Neural progenitor cell (in vitro differentiated cells): ENCODE data around the gene RBM19. TPM values are rescaled to one million over a fixed set of nuclear protein-coding genes. Genes with fewer than 3 reads are reported as not detected.

Source experiments
- DNase-seq: peaks from one replicate; pipeline ENCODE4 v3.0.0-alpha.2; 2016; ENCODE audit warnings: low spot score
- H2AFZ ChIP-seq: fragments of 200-600 bp; sonication (generic); replicated peaks from 2 replicates; pipeline ENCODE4 v1.6.1; 2016; ENCODE audit warnings: antibody characterized with exemption
- H3F3A ChIP-seq: fragments of 200-600 bp; sonication (generic); 2 replicates; pipeline ENCODE4 v1.6.1; 2016; ENCODE audit warnings: antibody characterized with exemption, low read depth
- H3K27ac ChIP-seq: fragments of 200-600 bp; sonication (generic); 2 replicates; pipeline ENCODE4 v1.5.1; 2016; ENCODE audit warnings: mild to moderate bottlenecking
- H3K27me3 ChIP-seq: fragments of 200-600 bp; sonication (generic); 2 replicates; pipeline ENCODE4 v1.6.1; 2016; ENCODE audit warnings: mild to moderate bottlenecking, moderate library complexity
- H3K36me3 ChIP-seq: fragments of 200-600 bp; sonication (generic); 2 replicates; pipeline ENCODE4 v1.5.1; 2016
- H3K4me1 ChIP-seq: fragments of 200-600 bp; sonication (generic); 2 replicates; pipeline ENCODE4 v1.6.1; 2016; ENCODE audit warnings: mixed run types
- H3K4me2 ChIP-seq: fragments of 200-600 bp; sonication (generic); 2 replicates; pipeline ENCODE4 v1.6.1; 2016
- H3K4me3 ChIP-seq: fragments of 200-600 bp; sonication (generic); 2 replicates; pipeline ENCODE4 v1.5.1; 2016
- H3K79me2 ChIP-seq: fragments of 200-600 bp; sonication (generic); 2 replicates; pipeline ENCODE4 v1.6.1; 2016; ENCODE audit warnings: low read depth
- H3K9ac ChIP-seq: fragments of 200-600 bp; sonication (generic); 2 replicates; pipeline ENCODE4 v1.6.1; 2016
- H3K9me3 ChIP-seq: fragments of 200-600 bp; sonication (generic); 2 replicates; pipeline ENCODE4 v1.5.1; 2016; ENCODE audit warnings: low read depth
- H4K20me1 ChIP-seq: fragments of 200-600 bp; sonication (generic); 2 replicates; pipeline ENCODE4 v1.6.1; 2016; ENCODE audit warnings: low read depth
- H3K27ac Mint-ChIP-seq: 3 replicates; pipeline ENCODE4 v1.8.0; 2021; ENCODE audit warnings: mixed read lengths
- H3K27me3 Mint-ChIP-seq: 2 replicates; pipeline ENCODE4 v1.8.0; 2022; ENCODE audit warnings: low read depth, mild to moderate bottlenecking, inconsistent platforms, moderate library complexity, mixed read lengths; ENCODE audit not compliant: insufficient read depth
- H3K36me3 Mint-ChIP-seq: 3 replicates; pipeline ENCODE4 v1.8.0; 2021; ENCODE audit warnings: mixed read lengths
- H3K4me1 Mint-ChIP-seq: 3 replicates; pipeline ENCODE4 v1.8.0; 2021; ENCODE audit warnings: mixed read lengths
- H3K4me3 Mint-ChIP-seq: 3 replicates; pipeline ENCODE4 v1.8.0; 2021; ENCODE audit warnings: mild to moderate bottlenecking, moderate library complexity, mixed read lengths
- H3K9me3 Mint-ChIP-seq: 3 replicates; pipeline ENCODE4 v1.8.0; 2020; ENCODE audit warnings: mixed read lengths
- EZH2 ChIP-seq: fragments of 200-600 bp; sonication (generic); IDR thresholded peaks from 2 replicates; pipeline ENCODE4 v1.6.1; 2017; ENCODE audit warnings: antibody characterized with exemption, mild to moderate bottlenecking, moderate library complexity
- EZH2phosphoT487 ChIP-seq: fragments of 200-600 bp; sonication (generic); IDR thresholded peaks from 2 replicates; pipeline ENCODE4 v1.6.1; 2017; ENCODE audit warnings: antibody characterized with exemption
- total RNA-seq: library from RNA; depleted of rRNA; stranded (reverse); fragments of >200 nt; gene quantifications from 2 replicates; pipeline ENCODE4 v1.2.3, GENCODE V29; 2015; ENCODE audit warnings: low replicate concordance
- TF ChIP-seq, protein P1 (sequence below): fragments of 200-600 bp; sonication (generic); IDR thresholded peaks from 2 replicates; pipeline ENCODE4 v1.5.1; 2017; ENCODE audit warnings: antibody characterized with exemption, mild to moderate bottlenecking

The RBM19 gene
- total RNA-seq, 1 donor from 2014 or later, result 23.5 TPM

GRCh38 chr12:113868365-113868764 lies 97.8 kb downstream of the RBM19 start:
- Mint-ChIP-seq H3K36me3 (peaks cover 4% of the 10 kb centered on the region), H3K4me3 (no peak overlapping the region), H3K27me3 (no peaks in the 10 kb centered on the region), H3K27ac (no peak overlapping the region), H3K4me1 (peaks cover 40% of the 10 kb centered on the region), H3K9me3 (peaks cover 7% of the 10 kb centered on the region)
- H3K4me1 ChIP-seq, result peaks cover 24% of the 10 kb centered on the region
- no peak overlapping the region for H3K9ac ChIP-seq
- H3K79me2 ChIP-seq, result no peaks in the 10 kb centered on the region
- H3K4me3 ChIP-seq, result no peak overlapping the region
- no peaks in the 10 kb centered on the region for H3K9me3 ChIP-seq
- no peaks in the 10 kb centered on the region for H3K27me3 ChIP-seq
- peaks cover 9% of the 10 kb centered on the region for H3F3A ChIP-seq
- H4K20me1 ChIP-seq, result no peaks in the 10 kb centered on the region
- H3K27ac ChIP-seq, result no peak overlapping the region
- TF ChIP-seq EZH2phosphoT487 (no peak), EZH2 (no peak)
- TF ChIP-seq, protein P1, sequence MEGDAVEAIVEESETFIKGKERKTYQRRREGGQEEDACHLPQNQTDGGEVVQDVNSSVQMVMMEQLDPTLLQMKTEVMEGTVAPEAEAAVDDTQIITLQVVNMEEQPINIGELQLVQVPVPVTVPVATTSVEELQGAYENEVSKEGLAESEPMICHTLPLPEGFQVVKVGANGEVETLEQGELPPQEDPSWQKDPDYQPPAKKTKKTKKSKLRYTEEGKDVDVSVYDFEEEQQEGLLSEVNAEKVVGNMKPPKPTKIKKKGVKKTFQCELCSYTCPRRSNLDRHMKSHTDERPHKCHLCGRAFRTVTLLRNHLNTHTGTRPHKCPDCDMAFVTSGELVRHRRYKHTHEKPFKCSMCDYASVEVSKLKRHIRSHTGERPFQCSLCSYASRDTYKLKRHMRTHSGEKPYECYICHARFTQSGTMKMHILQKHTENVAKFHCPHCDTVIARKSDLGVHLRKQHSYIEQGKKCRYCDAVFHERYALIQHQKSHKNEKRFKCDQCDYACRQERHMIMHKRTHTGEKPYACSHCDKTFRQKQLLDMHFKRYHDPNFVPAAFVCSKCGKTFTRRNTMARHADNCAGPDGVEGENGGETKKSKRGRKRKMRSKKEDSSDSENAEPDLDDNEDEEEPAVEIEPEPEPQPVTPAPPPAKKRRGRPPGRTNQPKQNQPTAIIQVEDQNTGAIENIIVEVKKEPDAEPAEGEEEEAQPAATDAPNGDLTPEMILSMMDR, result no peak
- DNase-seq, result no peak
- no peak overlapping the region for H2AFZ ChIP-seq
- H3K4me2 ChIP-seq, result no peak overlapping the region
- H3K36me3 ChIP-seq, result no peaks in the 10 kb centered on the region

- Mint-ChIP-seq H3K9me3 (peaks cover 7% of the 10 kb centered on the region), H3K4me3 (no peak overlapping the region), H3K4me1 (peaks cover 51% of the 10 kb centered on the region), H3K27me3 (peaks cover 3% of the 10 kb centered on the region), H3K27ac (no peak overlapping the region), H3K36me3 (peaks cover 4% of the 10 kb centered on the region)
- no peaks in the 10 kb centered on the region for H3K36me3 ChIP-seq
- H3K4me3 ChIP-seq, result no peak overlapping the region
- H3K4me1 ChIP-seq, result peaks cover 35% of the 10 kb centered on the region
- no peak overlapping the region for H2AFZ ChIP-seq
- no peak overlapping the region for H3K9ac ChIP-seq
- H3K79me2 ChIP-seq, result no peaks in the 10 kb centered on the region
- TF ChIP-seq, protein P1, result peak; percentile 72
- no peak for TF ChIP-seq EZH2
- peak; percentile 62 for DNase-seq
- H3K27me3 ChIP-seq, result no peaks in the 10 kb centered on the region
- no peak overlapping the region for H3K27ac ChIP-seq
- H3F3A ChIP-seq, result peaks cover 17% of the 10 kb centered on the region
- H4K20me1 ChIP-seq, result no peaks in the 10 kb centered on the region
- no peaks in the 10 kb centered on the region for H3K9me3 ChIP-seq
- no peak overlapping the region for H3K4me2 ChIP-seq
Observed at GRCh38 chr12:113867258-113867657, 98.9 kb downstream of the RBM19 start.

DNA sequence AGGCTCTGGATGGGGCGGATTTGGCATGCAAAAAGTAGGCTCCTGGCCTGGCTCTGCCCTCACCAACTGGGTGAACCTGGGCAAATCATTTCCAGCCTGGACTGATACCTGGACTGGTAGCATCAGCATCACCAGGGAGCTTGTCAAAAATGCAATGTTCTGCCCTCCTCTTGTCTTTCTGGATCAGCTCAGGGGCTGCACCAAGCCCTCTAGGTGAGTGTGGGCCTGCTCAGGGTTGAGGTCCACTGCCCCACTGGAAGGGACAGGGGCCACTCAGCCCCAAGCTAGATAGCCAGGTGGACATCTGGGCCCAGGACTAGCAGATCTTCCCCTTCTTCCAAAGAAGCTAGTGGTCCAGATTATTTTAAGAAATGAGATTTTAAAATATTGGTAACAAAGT lies 99.6 kb downstream of the RBM19 start:
- no peak overlapping the region for H3K4me3 Mint-ChIP-seq
- H3K9me3 ChIP-seq, result no peaks in the 10 kb centered on the region
- DNase-seq, result no peak
- H3F3A ChIP-seq, result peaks cover 24% of the 10 kb centered on the region
- TF ChIP-seq, protein P1, result no peak
- no peak for TF ChIP-seq EZH2phosphoT487
- no peak for TF ChIP-seq EZH2
- H3K27me3 Mint-ChIP-seq, result peaks cover 5% of the 10 kb centered on the region
- H3K27me3 ChIP-seq, result no peaks in the 10 kb centered on the region
- peaks cover 43% of the 10 kb centered on the region for H3K4me1 ChIP-seq
- no peak overlapping the region for H3K4me2 ChIP-seq
- no peak overlapping the region for H2AFZ ChIP-seq
- no peaks in the 10 kb centered on the region for H3K79me2 ChIP-seq
- H3K36me3 ChIP-seq, result no peaks in the 10 kb centered on the region
- no peak overlapping the region for H3K4me3 ChIP-seq
- H3K4me1 Mint-ChIP-seq, result peaks cover 57% of the 10 kb centered on the region
- no peaks in the 10 kb centered on the region for H4K20me1 ChIP-seq
- no peak overlapping the region for H3K27ac Mint-ChIP-seq
- peaks cover 4% of the 10 kb centered on the region for H3K36me3 Mint-ChIP-seq
- H3K9ac ChIP-seq, result no peak overlapping the region
- no peak overlapping the region for H3K27ac ChIP-seq
- peaks cover 7% of the 10 kb centered on the region for H3K9me3 Mint-ChIP-seq

DNA sequence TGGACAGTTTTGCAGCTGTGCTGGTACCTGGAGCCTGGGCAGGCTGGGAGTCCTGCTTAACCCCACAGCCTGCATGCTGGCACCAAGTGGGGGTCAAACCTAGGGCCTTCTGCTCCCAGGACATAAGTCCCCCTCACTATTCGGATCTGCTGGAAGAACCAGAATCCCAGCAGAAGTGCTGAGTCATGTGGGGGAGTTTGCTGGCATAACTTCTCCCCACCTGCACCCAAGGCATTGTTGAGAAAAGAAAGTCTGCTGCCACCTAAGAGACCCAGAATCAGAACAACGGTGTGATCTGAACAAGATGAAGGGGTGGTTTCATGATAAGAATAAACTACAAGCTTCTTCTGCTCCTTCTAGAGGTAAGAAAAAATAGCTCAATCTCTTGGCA lies 102.7 kb downstream of the RBM19 start:
- Histone ChIP-seq H4K20me1 (no peaks in the 10 kb centered on the region), H3K4me1 (peaks cover 44% of the 10 kb centered on the region), H2AFZ (no peak overlapping the region), H3K4me2 (peak overlapping the region; percentile 58), H3K79me2 (no peaks in the 10 kb centered on the region), H3K4me3 (no peak overlapping the region), H3K27me3 (no peaks in the 10 kb centered on the region), H3K36me3 (no peaks in the 10 kb centered on the region), H3K9me3 (no peaks in the 10 kb centered on the region), H3K27ac (no peak overlapping the region), H3F3A (peaks cover 34% of the 10 kb centered on the region), H3K9ac (no peak overlapping the region)
- DNase-seq, result no peak
- Mint-ChIP-seq H3K27ac (no peak overlapping the region), H3K36me3 (no peaks in the 10 kb centered on the region), H3K4me3 (no peak overlapping the region), H3K4me1 (peaks cover 55% of the 10 kb centered on the region), H3K27me3 (peaks cover 5% of the 10 kb centered on the region), H3K9me3 (no peaks in the 10 kb centered on the region)
- TF ChIP-seq EZH2 (no peak), EZH2phosphoT487 (no peak)
- TF ChIP-seq, protein P1, result no peak
